CD4-positive, alpha-beta T cell (primary cell): Measurements from ENCODE around the gene OR6C68. TPM values are rescaled to one million over a fixed set of nuclear protein-coding genes. Genes with fewer than 3 reads are reported as not detected.
"Not testable (repeated sequence)": the region's sequence is repeated elsewhere in the genome, so short reads cannot be mapped to it uniquely, and the experiment has no call there.

Experiments used
- ATAC-seq: fragments of 200-7000 bp; cut with Tn5 transposase; one replicate; pipeline ENCODE4 v1.10.0; 2022; ENCODE audit warnings: mild to moderate bottlenecking; ENCODE audit not compliant: poor library complexity
- CTCF ChIA-PET: fragments of 350-600 bp; sonication (Branson Sonifier 250); formaldehyde crosslinking; loops from one replicate; lab custom pipeline; 2021; ENCODE audit warnings: antibody characterized with exemption, inconsistent platforms; lab: Charles Lee
- POLR2A ChIA-PET: fragments of 350-600 bp; sonication (Branson Sonifier 250); formaldehyde crosslinking; loops from one replicate; lab custom pipeline; 2021; ENCODE audit warnings: antibody characterized with exemption, inconsistent platforms; lab: Charles Lee
- DNase-seq, 14 experiments: peaks; one replicate each; pipeline ENCODE4 v3.0.0-alpha.2; 2013 to 2020; ENCODE audit warnings: mixed read lengths in 2 of 14
- H3K27ac ChIP-seq, 2 donors: one replicate each; pipeline versions ENCODE4 v1.5.1 to v1.7.0; 2013; ENCODE audit warnings: low read length in 2 of 2, low read depth in 1 of 2, mild to moderate bottlenecking in 1 of 2
- H3K27me3 ChIP-seq, 2 experiments: 1 replicate in 1 of 2; 2 replicates in 1 of 2; pipeline versions ENCODE4 v1.6.1 to v1.7.0; 2013; ENCODE audit warnings: low read length in 2 of 2, control low read depth in 1 of 2, mild to moderate bottlenecking in 1 of 2, moderate library complexity in 1 of 2; ENCODE audit not compliant: insufficient read depth in 2 of 2, control insufficient read depth in 1 of 2
- H3K36me3 ChIP-seq: one replicate; pipeline ENCODE4 v1.6.1; 2013; ENCODE audit warnings: low read length, control low read depth; ENCODE audit not compliant: insufficient read depth
- H3K4me1 ChIP-seq: one replicate; pipeline ENCODE4 v1.6.1; 2013; ENCODE audit warnings: low read length, control low read depth; ENCODE audit not compliant: insufficient read depth
- H3K4me3 ChIP-seq: one replicate; pipeline ENCODE4 v1.5.1; 2013; ENCODE audit warnings: mild to moderate bottlenecking, low read length, moderate library complexity
- H3K9me3 ChIP-seq, 2 experiments: 1 replicate in 1 of 2; 2 replicates in 1 of 2; pipeline versions ENCODE4 v1.6.1 to v1.7.0; 2013; ENCODE audit warnings: low read length in 2 of 2, mild to moderate bottlenecking in 2 of 2, control low read depth in 1 of 2, moderate library complexity in 1 of 2; ENCODE audit not compliant: control insufficient read depth in 1 of 2, insufficient read depth in 1 of 2
- H3K27ac Mint-ChIP-seq: one replicate; pipeline ENCODE4 v1.8.0; 2020; ENCODE audit warnings: mixed read lengths
- H3K27me3 Mint-ChIP-seq: one replicate; pipeline ENCODE4 v1.8.0; 2021; ENCODE audit warnings: mixed read lengths
- H3K36me3 Mint-ChIP-seq: one replicate; pipeline ENCODE4 v1.8.0; 2021; ENCODE audit warnings: low read depth, mixed read lengths
- H3K4me1 Mint-ChIP-seq: one replicate; pipeline ENCODE4 v1.8.0; 2021; ENCODE audit warnings: low read depth, mixed read lengths
- H3K4me3 Mint-ChIP-seq: one replicate; pipeline ENCODE4 v1.8.0; 2020; ENCODE audit warnings: mild to moderate bottlenecking, mixed read lengths
- H3K9me3 Mint-ChIP-seq: one replicate; pipeline ENCODE4 v1.8.0; 2020; ENCODE audit warnings: mixed read lengths
- intact Hi-C, 2 experiments: fragments of 100-400 bp; cut with DNase I in 1 of 2; cut with micrococcal nuclease in 1 of 2; formaldehyde crosslinking; loops; one replicate each; pipeline versions ENCODE4 v1.15.1 to v1.9.0; 2023 to 2025; cut with DNase I, micrococcal nuclease
- total RNA-seq, 174 experiments: library from RNA in 2 of 174; stranded (reverse) in 2 of 174; gene quantifications; one replicate each; pipeline ENCODE4 v1.2.3 and lab custom pipeline; 2021 to 2026
- TF ChIP-seq, protein P1 (sequence below): fragments of 200-600 bp; IDR thresholded peaks from one replicate; pipeline ENCODE4 v1.8.0; 2022; ENCODE audit warnings: antibody characterized with exemption, mild to moderate bottlenecking

Gene OR6C68
- total RNA-seq, 2 experiments from 2014 or later: not detected

DNA sequence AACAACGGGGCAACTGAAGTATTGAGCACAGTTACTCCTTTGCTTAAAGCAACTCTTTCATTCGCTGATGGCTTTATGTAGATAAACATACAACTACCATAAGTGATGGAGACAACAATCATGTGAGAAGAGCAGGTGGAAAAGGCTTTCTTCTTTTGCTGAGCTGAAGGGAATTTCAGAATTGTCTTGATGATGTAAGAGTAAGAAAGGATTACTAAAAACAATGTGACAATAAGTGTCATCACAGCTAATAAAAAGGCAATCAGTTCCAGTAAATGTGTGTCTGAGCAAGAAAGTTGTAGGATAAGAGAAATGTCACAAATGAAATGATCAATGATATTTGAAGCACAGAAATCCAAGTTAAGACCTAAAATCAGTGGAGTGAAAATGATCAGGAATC lies 22.9 kb upstream of the OR6C68 start:
- peaks cover 16% of the 10 kb centered on the region for H3K27me3 Mint-ChIP-seq
- no peak overlapping the region for H3K27ac Mint-ChIP-seq
- DNase-seq: no peak
- CTCF ChIA-PET: no interaction called here
- no peaks in the 10 kb centered on the region for H3K9me3 Mint-ChIP-seq
- no peaks in the 10 kb centered on the region for H3K36me3 Mint-ChIP-seq
- H3K4me1 ChIP-seq: no peaks in the 10 kb centered on the region
- no peak overlapping the region for H3K4me3 ChIP-seq
- H3K27me3 ChIP-seq: no peaks in the 10 kb centered on the region
- ATAC-seq: no peak
- no peak overlapping the region for H3K4me3 Mint-ChIP-seq
- no peaks in the 10 kb centered on the region for H3K4me1 Mint-ChIP-seq
- no peak overlapping the region for H3K27ac ChIP-seq
- H3K9me3 ChIP-seq: no peaks in the 10 kb centered on the region
- intact Hi-C loops: no loop called here
- H3K36me3 ChIP-seq: no peaks in the 10 kb centered on the region
- TF ChIP-seq, protein P1, sequence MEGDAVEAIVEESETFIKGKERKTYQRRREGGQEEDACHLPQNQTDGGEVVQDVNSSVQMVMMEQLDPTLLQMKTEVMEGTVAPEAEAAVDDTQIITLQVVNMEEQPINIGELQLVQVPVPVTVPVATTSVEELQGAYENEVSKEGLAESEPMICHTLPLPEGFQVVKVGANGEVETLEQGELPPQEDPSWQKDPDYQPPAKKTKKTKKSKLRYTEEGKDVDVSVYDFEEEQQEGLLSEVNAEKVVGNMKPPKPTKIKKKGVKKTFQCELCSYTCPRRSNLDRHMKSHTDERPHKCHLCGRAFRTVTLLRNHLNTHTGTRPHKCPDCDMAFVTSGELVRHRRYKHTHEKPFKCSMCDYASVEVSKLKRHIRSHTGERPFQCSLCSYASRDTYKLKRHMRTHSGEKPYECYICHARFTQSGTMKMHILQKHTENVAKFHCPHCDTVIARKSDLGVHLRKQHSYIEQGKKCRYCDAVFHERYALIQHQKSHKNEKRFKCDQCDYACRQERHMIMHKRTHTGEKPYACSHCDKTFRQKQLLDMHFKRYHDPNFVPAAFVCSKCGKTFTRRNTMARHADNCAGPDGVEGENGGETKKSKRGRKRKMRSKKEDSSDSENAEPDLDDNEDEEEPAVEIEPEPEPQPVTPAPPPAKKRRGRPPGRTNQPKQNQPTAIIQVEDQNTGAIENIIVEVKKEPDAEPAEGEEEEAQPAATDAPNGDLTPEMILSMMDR: no peak
- POLR2A ChIA-PET: no interaction called here

DNA sequence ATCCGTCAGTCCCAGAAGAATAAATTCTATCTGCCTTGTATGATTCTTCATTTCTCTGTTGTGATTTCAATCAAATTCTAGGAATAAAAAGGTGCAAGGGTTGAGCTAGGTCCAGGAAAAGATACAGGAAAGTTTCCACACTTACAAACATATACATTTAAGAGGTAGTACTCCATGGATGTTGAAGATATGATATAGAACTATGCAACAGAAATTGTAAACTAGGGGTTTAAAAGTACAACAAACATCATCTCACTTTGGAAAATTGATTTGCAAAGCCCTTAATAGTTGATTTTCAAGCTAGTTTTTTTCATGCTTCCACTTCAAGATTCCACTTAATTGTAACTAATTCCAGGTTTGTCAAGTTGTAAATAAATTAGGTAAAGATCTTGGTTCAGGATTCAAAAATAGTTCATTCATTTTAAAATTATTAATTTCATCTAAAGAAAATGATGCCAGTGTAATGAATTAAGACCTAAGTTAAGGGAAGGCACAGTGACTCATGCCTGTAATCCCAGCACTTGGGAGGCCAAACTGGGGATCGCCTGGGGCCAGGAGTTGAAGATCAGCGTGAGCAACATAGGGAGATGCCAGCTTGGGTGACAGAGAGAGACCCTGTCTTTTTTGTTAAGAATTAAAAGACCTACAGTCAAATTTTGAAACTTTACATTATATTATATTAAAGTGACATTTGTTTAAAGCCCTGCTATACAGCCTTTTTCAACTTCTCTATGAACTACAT lies 21.9 kb upstream of the OR6C68 start, which contains the start of gene OR6C70:
OR6C70 (minus strand) TSS at position 51 of the 742 bp plus-strand sequence; CDS start at position 51, 0 bp downstream.
- no peak within 1 kb of the TSS for H3K27ac Mint-ChIP-seq
- CTCF ChIA-PET: no interaction called here
- H3K27me3 ChIP-seq: no peaks in the 10 kb centered on the region
- no peak for ATAC-seq
- peaks cover 16% of the 10 kb centered on the region for H3K27me3 Mint-ChIP-seq
- intact Hi-C loops: no loop called here
- no peak within 1 kb of the TSS for H3K4me3 ChIP-seq
- POLR2A ChIA-PET: no interaction called here
- TF ChIP-seq, protein P1: no peak
- no peak for DNase-seq
- H3K4me3 Mint-ChIP-seq: no peak within 1 kb of the TSS
- H3K9me3 ChIP-seq: no peaks in the 10 kb centered on the region
- no peaks in the 10 kb centered on the region for H3K4me1 Mint-ChIP-seq
- no peak within 1 kb of the TSS for H3K27ac ChIP-seq
- H3K36me3 ChIP-seq: no peaks in the 10 kb centered on the region
- no peaks in the 10 kb centered on the region for H3K4me1 ChIP-seq
- H3K9me3 Mint-ChIP-seq: no peaks in the 10 kb centered on the region
- H3K36me3 Mint-ChIP-seq: no peaks in the 10 kb centered on the region

DNA sequence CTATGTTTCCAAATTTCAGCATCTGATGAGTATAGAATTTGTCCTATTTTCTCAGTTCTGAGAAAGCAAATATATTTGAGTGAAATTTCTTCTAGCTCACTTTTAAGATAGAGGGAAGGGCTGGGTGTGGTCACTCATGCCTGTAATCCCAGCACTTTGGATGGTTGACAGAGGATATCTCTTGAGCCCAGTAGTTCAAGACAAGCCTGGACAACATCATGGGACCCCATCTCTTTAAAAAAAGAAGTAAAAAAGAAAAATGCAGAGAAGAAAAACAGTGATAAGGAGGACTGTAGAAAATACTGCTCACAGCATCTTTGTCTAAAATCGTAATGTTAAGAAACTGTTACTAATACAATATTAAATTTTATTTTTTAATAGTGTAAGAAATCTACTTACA lies 19.9 kb upstream of the OR6C68 start:
- H3K4me1 Mint-ChIP-seq: no peaks in the 10 kb centered on the region
- POLR2A ChIA-PET: interaction anchor here (0.7 kb wide), 1 partner anchor 116 kb away, joined by 3 read pairs; no protein-coding TSS in a partner anchor
- no peaks in the 10 kb centered on the region for H3K9me3 Mint-ChIP-seq

DNA sequence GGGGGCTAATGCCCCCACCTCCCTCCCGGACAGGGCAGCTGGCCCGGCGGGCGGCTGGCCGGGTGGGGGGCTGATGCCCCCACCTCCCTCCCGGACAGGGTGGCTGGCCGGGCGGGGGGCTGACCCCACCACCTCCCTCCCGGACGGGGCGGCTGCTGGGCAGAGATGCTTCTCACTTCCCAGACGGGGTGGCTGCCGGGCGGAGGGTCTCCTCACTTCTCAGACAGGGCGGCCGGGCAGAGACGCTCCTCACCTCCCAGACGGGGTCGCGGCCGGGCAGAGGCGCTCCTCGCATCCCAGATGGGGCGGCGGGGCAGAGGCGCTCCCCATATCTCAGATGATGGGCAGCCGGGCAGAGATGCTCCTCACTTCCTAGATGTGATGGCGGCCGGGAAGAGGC lies 13.0 kb upstream of the OR6C68 start:
- H3K36me3 Mint-ChIP-seq, H3K9me3 ChIP-seq, H3K27ac ChIP-seq, H3K4me3 ChIP-seq, H3K4me1 ChIP-seq, H3K4me1 Mint-ChIP-seq, H3K4me3 Mint-ChIP-seq, H3K36me3 ChIP-seq, CTCF ChIA-PET, H3K27ac Mint-ChIP-seq, DNase-seq, POLR2A ChIA-PET, H3K27me3 ChIP-seq, H3K9me3 Mint-ChIP-seq, ATAC-seq, intact Hi-C loops: not testable (repeated sequence)
- peaks cover 32% of the 10 kb centered on the region for H3K27me3 Mint-ChIP-seq

More for the DNA sequence above, 19.9 kb upstream of the OR6C68 start:
- intact Hi-C loops: no loop called here
- H3K27me3 ChIP-seq: no peaks in the 10 kb centered on the region
- CTCF ChIA-PET: no interaction called here
- no peaks in the 10 kb centered on the region for H3K36me3 Mint-ChIP-seq
- no peak for ATAC-seq
- DNase-seq: no peak
- no peaks in the 10 kb centered on the region for H3K4me1 ChIP-seq
- H3K9me3 ChIP-seq: no peaks in the 10 kb centered on the region
- H3K27ac Mint-ChIP-seq: no peak overlapping the region
- H3K4me3 Mint-ChIP-seq: no peak overlapping the region
- TF ChIP-seq, protein P1: no peak
- H3K36me3 ChIP-seq: no peaks in the 10 kb centered on the region
- H3K4me3 ChIP-seq: no peak overlapping the region
- H3K27me3 Mint-ChIP-seq: peaks cover 16% of the 10 kb centered on the region
- H3K27ac ChIP-seq: no peak overlapping the region

DNA sequence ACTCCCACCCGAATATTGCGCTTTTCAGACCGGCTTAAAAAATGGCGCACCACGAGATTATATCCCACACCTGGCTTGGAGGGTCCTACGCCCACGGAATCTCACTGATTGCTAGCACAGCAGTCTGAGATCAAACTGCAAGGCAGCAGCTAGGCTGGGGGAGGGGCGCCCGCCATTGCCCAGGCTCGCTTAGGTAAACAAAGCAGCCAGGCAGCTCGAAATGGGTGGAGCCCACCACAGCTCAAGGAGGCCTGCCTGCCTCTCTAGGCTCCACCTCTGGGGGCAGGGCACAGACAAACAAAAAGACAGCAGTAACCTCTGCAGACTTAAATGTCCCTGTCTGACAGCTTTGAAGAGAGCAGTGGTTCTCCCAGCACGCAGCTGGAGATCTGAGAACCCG lies 7.9 kb upstream of the OR6C68 start:
- H3K4me1 ChIP-seq, POLR2A ChIA-PET: not testable (repeated sequence)

More for the DNA sequence above, 7.9 kb upstream of the OR6C68 start:
- ATAC-seq, H3K27me3 ChIP-seq, H3K4me3 ChIP-seq, H3K36me3 ChIP-seq, CTCF ChIA-PET, H3K4me1 Mint-ChIP-seq, DNase-seq, H3K27ac ChIP-seq, H3K36me3 Mint-ChIP-seq, H3K9me3 Mint-ChIP-seq, intact Hi-C loops, H3K9me3 ChIP-seq, H3K4me3 Mint-ChIP-seq, H3K27ac Mint-ChIP-seq: not testable (repeated sequence)
- peaks cover 32% of the 10 kb centered on the region for H3K27me3 Mint-ChIP-seq
